ENCODE measurements around the gene DDIT3. TPM values are rescaled to one million over a fixed set of nuclear protein-coding genes. Genes with fewer than 3 reads are reported as not detected.

The DDIT3 gene
- total and polyA plus RNA-seq, 2 of the 13 experiments (the other 11 are each of a cell fraction or from before 2014, with no cell fraction given): 27.5 to 48.7 TPM

DNA sequence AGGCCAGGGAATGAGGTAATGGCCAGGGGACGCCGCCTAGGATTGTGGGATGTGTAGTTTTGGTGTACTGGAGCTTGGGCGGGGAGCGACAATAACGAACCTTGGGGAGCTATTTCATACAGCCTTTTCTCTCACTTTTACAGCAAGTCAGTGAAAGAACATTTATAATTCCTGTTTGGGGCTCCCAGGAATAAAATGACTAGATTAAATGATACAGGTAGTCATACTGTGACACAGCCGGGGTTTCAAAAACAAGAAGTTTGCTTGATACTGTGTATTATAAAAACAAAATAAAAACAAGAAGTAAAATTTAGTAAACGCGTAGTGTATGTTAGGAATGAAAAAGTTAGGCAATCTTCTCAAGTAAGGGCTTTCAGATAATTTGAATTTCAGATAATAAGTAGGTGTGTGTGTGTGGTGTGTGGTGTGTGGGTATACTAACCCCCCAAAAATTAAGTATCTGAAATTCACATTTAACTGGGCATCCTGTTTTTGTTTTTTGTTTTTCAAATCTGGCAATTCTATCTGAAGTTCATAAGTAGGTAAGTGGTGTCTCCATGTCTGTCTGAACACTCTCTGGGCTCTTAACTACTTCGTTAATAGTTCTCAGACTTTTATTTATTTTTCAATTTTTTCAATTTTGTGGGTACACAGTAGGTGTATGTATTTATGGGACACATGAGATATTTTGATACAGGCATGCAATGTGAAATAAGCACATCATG lies 27.1 kb upstream of the DDIT3 start (continued):
- TF ChIP-seq, protein P1, sequence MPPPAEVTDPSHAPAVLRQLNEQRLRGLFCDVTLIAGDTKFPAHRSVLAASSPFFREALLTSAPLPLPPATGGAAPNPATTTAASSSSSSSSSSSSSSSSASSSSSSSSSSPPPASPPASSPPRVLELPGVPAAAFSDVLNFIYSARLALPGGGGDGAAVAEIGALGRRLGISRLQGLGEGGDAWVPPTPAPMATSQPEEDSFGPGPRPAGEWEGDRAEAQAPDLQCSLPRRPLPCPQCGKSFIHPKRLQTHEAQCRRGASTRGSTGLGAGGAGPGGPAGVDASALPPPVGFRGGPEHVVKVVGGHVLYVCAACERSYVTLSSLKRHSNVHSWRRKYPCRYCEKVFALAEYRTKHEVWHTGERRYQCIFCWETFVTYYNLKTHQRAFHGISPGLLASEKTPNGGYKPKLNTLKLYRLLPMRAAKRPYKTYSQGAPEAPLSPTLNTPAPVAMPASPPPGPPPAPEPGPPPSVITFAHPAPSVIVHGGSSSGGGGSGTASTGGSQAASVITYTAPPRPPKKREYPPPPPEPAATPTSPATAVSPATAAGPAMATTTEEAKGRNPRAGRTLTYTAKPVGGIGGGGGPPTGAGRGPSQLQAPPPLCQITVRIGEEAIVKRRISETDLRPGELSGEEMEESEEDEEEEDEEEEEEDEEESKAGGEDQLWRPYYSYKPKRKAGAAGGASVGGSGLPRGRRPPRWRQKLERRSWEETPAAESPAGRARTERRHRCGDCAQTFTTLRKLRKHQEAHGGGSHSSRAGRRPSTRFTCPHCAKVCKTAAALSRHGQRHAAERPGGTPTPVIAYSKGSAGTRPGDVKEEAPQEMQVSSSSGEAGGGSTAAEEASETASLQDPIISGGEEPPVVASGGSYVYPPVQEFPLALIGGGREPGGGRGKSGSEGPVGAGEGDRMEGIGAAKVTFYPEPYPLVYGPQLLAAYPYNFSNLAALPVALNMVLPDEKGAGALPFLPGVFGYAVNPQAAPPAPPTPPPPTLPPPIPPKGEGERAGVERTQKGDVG (CRISPR knock-in tag; IDR thresholded peaks at IDR 0.05; ENCODE audit: borderline replicate concordance): no peak
- TF ChIP-seq HNF4G (IDR thresholded peaks at IDR 0.05; ENCODE audit: borderline replicate concordance, low read depth, low read length) (no peak), HNF4G (CRISPR knock-in tag; IDR thresholded peaks at IDR 0.05; ENCODE audit: borderline replicate concordance, low read depth) (no peak), RFX3 (CRISPR knock-in tag; IDR thresholded peaks at IDR 0.05) (no peak), KDM4B (CRISPR knock-in tag; IDR thresholded peaks at IDR 0.05) (no peak), HDAC2 (CRISPR knock-in tag; IDR thresholded peaks at IDR 0.05) (no peak), TMF1 (CRISPR knock-in tag; IDR thresholded peaks at IDR 0.05; ENCODE audit: low read depth) (no peak), SRSF4 (IDR thresholded peaks at IDR 0.05; ENCODE audit: low read depth, low read length, poor library complexity, severe bottlenecking) (no peak), ZNF180 (CRISPR knock-in tag; IDR thresholded peaks at IDR 0.05; ENCODE audit: borderline replicate concordance, low read depth) (no peak), IRF1 (CRISPR knock-in tag; IDR thresholded peaks at IDR 0.05; ENCODE audit: low read depth) (no peak), RBM39 (IDR thresholded peaks at IDR 0.05; ENCODE audit: low read depth, low read length, poor library complexity, severe bottlenecking) (peak; percentile 0), IRF9 (CRISPR knock-in tag; IDR thresholded peaks at IDR 0.05; ENCODE audit: borderline replicate concordance) (no peak)
- TF ChIP-seq, protein P2, sequence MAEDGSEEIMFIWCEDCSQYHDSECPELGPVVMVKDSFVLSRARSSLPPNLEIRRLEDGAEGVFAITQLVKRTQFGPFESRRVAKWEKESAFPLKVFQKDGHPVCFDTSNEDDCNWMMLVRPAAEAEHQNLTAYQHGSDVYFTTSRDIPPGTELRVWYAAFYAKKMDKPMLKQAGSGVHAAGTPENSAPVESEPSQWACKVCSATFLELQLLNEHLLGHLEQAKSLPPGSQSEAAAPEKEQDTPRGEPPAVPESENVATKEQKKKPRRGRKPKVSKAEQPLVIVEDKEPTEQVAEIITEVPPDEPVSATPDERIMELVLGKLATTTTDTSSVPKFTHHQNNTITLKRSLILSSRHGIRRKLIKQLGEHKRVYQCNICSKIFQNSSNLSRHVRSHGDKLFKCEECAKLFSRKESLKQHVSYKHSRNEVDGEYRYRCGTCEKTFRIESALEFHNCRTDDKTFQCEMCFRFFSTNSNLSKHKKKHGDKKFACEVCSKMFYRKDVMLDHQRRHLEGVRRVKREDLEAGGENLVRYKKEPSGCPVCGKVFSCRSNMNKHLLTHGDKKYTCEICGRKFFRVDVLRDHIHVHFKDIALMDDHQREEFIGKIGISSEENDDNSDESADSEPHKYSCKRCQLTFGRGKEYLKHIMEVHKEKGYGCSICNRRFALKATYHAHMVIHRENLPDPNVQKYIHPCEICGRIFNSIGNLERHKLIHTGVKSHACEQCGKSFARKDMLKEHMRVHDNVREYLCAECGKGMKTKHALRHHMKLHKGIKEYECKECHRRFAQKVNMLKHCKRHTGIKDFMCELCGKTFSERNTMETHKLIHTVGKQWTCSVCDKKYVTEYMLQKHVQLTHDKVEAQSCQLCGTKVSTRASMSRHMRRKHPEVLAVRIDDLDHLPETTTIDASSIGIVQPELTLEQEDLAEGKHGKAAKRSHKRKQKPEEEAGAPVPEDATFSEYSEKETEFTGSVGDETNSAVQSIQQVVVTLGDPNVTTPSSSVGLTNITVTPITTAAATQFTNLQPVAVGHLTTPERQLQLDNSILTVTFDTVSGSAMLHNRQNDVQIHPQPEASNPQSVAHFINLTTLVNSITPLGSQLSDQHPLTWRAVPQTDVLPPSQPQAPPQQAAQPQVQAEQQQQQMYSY (CRISPR knock-in tag; IDR thresholded peaks at IDR 0.05): no peak
- TF ChIP-seq, protein P3, sequence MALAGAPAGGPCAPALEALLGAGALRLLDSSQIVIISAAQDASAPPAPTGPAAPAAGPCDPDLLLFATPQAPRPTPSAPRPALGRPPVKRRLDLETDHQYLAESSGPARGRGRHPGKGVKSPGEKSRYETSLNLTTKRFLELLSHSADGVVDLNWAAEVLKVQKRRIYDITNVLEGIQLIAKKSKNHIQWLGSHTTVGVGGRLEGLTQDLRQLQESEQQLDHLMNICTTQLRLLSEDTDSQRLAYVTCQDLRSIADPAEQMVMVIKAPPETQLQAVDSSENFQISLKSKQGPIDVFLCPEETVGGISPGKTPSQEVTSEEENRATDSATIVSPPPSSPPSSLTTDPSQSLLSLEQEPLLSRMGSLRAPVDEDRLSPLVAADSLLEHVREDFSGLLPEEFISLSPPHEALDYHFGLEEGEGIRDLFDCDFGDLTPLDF (CRISPR knock-in tag; IDR thresholded peaks at IDR 0.05): no peak
- TF ChIP-seq, protein P4, sequence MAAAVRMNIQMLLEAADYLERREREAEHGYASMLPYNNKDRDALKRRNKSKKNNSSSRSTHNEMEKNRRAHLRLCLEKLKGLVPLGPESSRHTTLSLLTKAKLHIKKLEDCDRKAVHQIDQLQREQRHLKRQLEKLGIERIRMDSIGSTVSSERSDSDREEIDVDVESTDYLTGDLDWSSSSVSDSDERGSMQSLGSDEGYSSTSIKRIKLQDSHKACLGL (CRISPR knock-in tag; IDR thresholded peaks at IDR 0.05): no peak

Data from HepG2 (cell line).